ENCODE results near the gene CGNL1.

Gene CGNL1

GRCh38 chr15:57541271-57541670 lies 165.0 kb downstream of the CGNL1 start:
- DNase-seq (ENCODE audit: low read depth) = no peak
- H3K4me3 ChIP-seq (ENCODE audit: low read depth, low read length) = no peak overlapping the region
- TF ChIP-seq CTCF (IDR thresholded peaks at IDR 0.05; ENCODE audit: control insufficient read depth, extremely low read depth, insufficient read depth) = no peak

GRCh38 chr15:57541805-57542504 lies 165.7 kb downstream of the CGNL1 start:
- no peak overlapping the region for H3K4me3 ChIP-seq (ENCODE audit: low read depth, low read length)
- DNase-seq (ENCODE audit: low read depth) = no peak
- peak; percentile 87 for TF ChIP-seq CTCF (IDR thresholded peaks at IDR 0.05; ENCODE audit: control insufficient read depth, extremely low read depth, insufficient read depth)

- TF ChIP-seq CTCF (IDR thresholded peaks at IDR 0.05; ENCODE audit: control insufficient read depth, extremely low read depth, insufficient read depth) = no peak
- no peak overlapping the region for H3K4me3 ChIP-seq (ENCODE audit: low read depth, low read length)
- DNase-seq (ENCODE audit: low read depth) = no peak
These were observed 166.2 kb downstream of the CGNL1 start for GRCh38 chr15:57542505-57542817.

- no peak for TF ChIP-seq CTCF (IDR thresholded peaks at IDR 0.05; ENCODE audit: control insufficient read depth, extremely low read depth, insufficient read depth)
- DNase-seq (ENCODE audit: low read depth) = no peak
- H3K4me3 ChIP-seq (ENCODE audit: low read depth, low read length) = no peak overlapping the region
These were observed 168.7 kb downstream of the CGNL1 start for GRCh38 chr15:57544848-57545480.

- TF ChIP-seq CTCF (IDR thresholded peaks at IDR 0.05; ENCODE audit: control insufficient read depth, extremely low read depth, insufficient read depth) = no peak
- H3K4me3 ChIP-seq (ENCODE audit: low read depth, low read length) = no peak overlapping the region
- no peak for DNase-seq (ENCODE audit: low read depth)
These were observed 169.7 kb downstream of the CGNL1 start for GRCh38 chr15:57545995-57546394.

- no peak for DNase-seq (ENCODE audit: low read depth)
- H3K4me3 ChIP-seq (ENCODE audit: low read depth, low read length) = no peak overlapping the region
- TF ChIP-seq CTCF (IDR thresholded peaks at IDR 0.05; ENCODE audit: control insufficient read depth, extremely low read depth, insufficient read depth) = no peak
These were observed 171.0 kb downstream of the CGNL1 start for GRCh38 chr15:57547243-57547755.
